Fibroblast of skin of right biceps (primary cell): ENCODE data around the gene MYORG.
A peak's percentile ranks its signal among the peaks of the same experiment; 100 is the strongest.

Source experiments
- DNase-seq: peaks from one replicate; pipeline ENCODE4 v3.0.0-alpha.2; 2013

MYORG gene

GRCh38 chr9:34376596-34377403 is at the start of gene MYORG:
Gene MYORG (minus strand): TSS chr9:34376898. CDS start chr9:34372943, 3,955 bp downstream.
- DNase-seq: peak; percentile 84

GRCh38 chr9:34419716-34420504 is 43.2 kb upstream of the MYORG start:
- no peak for DNase-seq

GRCh38 chr9:34417734-34418133 is 41.0 kb upstream of the MYORG start:
- no peak for DNase-seq

GRCh38 chr9:34413231-34413852 is 36.6 kb upstream of the MYORG start:
- peak; percentile 59 for DNase-seq

GRCh38 chr9:34412336-34412735 is 35.6 kb upstream of the MYORG start:
- DNase-seq: no peak

GRCh38 chr9:34409154-34409553 is 32.5 kb upstream of the MYORG start:
- no peak for DNase-seq

GRCh38 chr9:34408173-34408572 is 31.5 kb upstream of the MYORG start:
- no peak for DNase-seq

GRCh38 chr9:34406219-34406618 is 29.5 kb upstream of the MYORG start:
- no peak for DNase-seq

GRCh38 chr9:34405719-34406118 is 29.0 kb upstream of the MYORG start:
- peak; percentile 60 for DNase-seq

GRCh38 chr9:34403554-34404380 is 27.1 kb upstream of the MYORG start:
- DNase-seq: peak; percentile 51

GRCh38 chr9:34400686-34401602 is 24.2 kb upstream of the MYORG start:
- no peak for DNase-seq

- DNase-seq: no peak
Observed at GRCh38 chr9:34400275-34400674, 23.6 kb upstream of the MYORG start.

- no peak for DNase-seq
Observed at GRCh38 chr9:34399729-34400128, 23.0 kb upstream of the MYORG start.

- DNase-seq: no peak
Observed at GRCh38 chr9:34398875-34399274, 22.2 kb upstream of the MYORG start.

- DNase-seq: no peak
Observed at GRCh38 chr9:34396276-34397214, 19.8 kb upstream of the MYORG start.

- no peak for DNase-seq
Observed at GRCh38 chr9:34392511-34392910, 15.8 kb upstream of the MYORG start.

- DNase-seq: no peak
Observed at GRCh38 chr9:34387239-34387638, 10.5 kb upstream of the MYORG start.

GRCh38 chr9:34386656-34387055 is 10.0 kb upstream of the MYORG start:
- no peak for DNase-seq

GRCh38 chr9:34385561-34386230 is 9.0 kb upstream of the MYORG start:
- no peak for DNase-seq
